Non-pigmented ciliary epithelial cell (primary cell): ENCODE measurements around the gene MT1G.
"Not testable (repeated sequence)": the region's sequence is repeated elsewhere in the genome, so short reads cannot be mapped to it uniquely, and the experiment has no call there.

ENCODE experiments used
- DNase-seq: peaks from one replicate; pipeline ENCODE4 v3.0.0-alpha.2; 2010; ENCODE audit warnings: low read depth

The MT1G gene

DNA sequence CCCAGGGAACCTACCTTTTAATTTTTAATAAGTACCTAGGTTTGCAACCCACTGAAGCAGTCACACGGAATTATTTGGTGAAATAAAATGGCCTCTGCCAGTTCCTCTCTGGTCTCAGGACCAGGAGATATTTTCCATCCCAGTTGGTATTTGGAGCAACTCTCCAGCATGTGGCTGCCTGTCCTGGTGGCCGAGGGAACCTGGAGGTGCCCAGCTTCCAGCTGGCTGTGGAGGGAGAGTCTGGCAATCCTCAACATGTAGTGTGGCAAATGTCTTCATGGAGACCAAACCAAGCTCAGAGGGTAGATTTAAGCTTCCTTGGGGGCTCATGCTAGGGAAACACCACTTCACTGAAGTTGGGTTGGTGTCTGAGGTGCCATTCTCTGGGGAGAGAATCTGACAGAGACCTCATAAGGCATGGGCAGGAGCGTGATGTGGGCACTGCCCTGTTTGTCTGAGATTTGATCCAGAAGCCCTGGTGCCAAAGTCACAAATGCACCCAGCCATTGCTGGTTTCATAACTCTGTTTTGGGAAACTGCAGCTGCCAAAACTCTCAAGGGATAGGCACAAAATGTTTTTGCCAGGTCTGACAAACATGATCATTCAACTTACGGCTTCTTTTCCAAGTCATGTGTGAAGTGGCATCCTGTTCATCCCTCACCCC, 17.2 kb upstream of the MT1G start:
- no peak for DNase-seq

DNA sequence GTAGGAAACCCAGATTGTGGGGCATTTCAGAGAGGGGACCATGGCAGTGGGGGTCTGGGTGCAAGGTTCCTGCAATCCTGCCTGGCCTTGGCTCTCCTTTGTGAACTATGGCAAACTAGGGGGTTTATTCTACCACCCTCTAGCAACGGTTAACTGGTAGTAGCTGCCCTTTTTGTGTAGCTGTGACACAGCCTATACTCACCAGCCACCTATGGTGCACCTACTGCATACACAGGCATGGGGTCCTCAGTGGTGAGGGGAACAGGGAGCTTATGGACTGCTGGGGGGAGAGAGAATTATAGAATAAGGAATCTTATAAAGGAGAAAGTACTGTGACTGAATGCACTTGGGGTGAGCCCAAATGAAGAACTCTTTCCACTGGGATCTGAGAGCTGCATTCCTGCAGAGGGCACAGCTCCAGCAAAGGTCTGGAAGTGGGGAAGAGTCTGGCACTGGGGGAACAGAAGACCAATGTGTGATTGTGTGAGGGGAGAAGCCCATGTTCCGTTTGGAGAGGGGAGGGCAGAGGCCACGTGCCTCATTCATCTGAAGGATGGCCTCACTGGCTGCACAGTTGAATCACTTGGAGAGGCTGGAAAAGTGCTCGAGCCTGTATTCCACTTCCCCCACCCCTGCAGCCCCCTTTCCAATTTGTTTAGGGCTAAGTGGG, 16.5 kb upstream of the MT1G start:
- no peak for DNase-seq

GRCh38 chr16:56683424-56684172, 15.7 kb upstream of the MT1G start:
- no peak for DNase-seq

GRCh38 chr16:56682703-56683397, 15.0 kb upstream of the MT1G start:
- DNase-seq, result no peak

DNA sequence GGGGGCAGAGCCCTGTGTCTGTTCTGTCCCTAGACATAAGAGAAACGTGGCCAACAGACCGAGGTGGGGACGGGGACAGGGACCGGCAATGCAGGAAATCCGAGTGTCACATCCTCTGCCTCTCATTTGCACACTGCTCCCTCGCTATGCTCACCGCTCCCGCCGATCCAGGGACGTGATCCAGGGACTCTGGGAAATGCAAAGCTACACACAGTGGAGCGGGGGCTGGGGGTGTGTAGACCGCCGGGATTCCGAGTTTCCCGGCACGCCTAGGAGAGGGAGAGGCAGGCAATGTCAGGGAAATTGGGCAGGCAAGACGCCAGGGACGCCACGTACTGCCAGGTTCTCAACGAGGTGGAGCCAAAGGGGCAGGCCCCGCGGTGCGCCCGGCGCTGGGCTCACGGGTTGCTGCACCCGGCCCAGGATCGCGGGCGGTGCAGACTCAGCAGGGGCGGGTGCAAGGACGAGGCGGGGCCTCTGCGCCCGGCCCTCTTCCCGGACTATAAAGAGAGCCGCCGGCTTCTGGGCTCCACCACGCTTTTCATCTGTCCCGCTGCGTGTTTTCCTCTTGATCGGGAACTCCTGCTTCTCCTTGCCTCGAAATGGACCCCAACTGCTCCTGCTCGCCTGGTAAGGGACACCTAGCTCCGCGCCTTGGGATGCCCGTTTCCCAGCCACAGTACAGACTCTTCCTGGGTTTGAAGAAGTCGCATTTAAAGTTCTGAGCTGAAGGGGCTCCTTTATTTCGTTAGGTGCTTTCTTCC, 14.3 kb upstream of the MT1G start, which contains the start of gene MT1X:
Gene MT1X, plus strand, starts transcription at position 532 of the 764 bp plus-strand sequence. Its CDS starts 71 bp downstream, at position 603.
- DNase-seq, result peak; percentile 24

DNA sequence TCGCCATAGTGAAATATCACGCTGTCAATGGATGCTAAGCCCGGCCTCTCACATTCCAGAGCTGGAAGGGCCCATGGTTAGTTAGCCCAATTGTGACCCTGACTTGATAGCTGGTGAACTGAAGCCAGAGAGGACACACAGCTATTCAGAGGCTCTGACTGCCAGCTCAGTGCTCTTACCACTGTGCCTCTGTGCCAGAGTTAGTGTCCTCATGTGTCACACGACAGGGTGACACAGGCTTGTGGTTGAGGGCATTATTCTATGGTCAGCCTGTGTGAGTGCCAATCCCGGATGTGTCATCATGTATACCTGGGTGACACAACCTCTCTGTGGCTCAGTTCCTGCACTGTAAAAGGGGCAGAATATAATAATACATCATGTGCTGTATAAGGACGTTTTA, 12.0 kb upstream of the MT1G start:
- no peak for DNase-seq

DNA sequence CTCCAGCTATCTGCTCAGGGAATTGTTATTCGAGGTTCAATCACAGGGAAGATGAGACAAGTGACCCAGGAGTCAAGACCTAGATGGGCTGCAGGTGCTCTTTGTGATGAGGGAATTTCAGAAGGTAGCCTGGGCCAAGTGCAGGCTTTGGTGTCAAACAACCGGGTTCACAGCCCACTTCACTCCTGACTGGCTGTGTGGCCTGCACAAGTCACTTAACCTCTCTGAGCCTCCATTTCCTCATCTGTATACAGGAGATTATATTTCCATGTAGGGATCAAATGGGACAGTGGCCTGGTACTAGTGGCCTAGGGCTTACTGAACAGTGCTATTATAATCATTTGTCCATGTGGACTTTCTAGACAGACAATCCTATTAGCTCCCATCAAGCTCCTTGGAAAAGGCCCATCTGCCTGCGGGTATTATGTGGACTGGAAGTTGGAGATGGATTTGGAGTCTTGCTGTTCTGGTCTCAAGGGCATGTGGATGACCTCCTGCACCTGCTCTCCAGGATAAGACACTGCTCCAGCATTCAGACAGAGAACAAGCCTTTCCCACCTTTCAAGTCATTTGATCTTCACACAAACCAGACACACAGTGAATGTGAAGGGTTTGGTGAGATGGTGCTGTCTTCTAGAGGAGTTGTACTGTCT, 11.3 kb upstream of the MT1G start:
- no peak for DNase-seq

DNA sequence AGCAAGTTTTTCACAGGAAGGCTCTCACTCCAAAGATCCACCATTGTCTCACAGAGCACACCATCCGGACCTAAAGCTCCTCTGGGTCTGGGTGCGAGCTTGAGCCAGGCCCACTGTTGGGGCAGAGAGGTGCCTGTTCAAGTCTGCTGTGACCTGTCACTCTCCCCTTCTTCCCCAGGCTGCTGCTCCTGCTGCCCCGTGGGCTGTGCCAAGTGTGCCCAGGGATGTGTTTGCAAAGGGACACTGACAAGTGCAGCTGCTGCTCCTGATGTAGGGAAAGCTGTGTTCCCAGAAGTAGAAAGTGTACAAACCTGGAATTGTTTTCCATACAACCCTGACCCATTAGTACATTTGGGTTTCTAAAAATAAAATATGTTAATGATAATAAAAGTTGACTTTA, 9.6 kb upstream of the MT1G start:
- no peak for DNase-seq

GRCh38 chr16:56675685-56676210, 7.9 kb upstream of the MT1G start:
- DNase-seq, result no peak

- DNase-seq, result not testable (repeated sequence)
These were observed 6.7 kb upstream of the MT1G start for GRCh38 chr16:56674570-56674969.

DNA sequence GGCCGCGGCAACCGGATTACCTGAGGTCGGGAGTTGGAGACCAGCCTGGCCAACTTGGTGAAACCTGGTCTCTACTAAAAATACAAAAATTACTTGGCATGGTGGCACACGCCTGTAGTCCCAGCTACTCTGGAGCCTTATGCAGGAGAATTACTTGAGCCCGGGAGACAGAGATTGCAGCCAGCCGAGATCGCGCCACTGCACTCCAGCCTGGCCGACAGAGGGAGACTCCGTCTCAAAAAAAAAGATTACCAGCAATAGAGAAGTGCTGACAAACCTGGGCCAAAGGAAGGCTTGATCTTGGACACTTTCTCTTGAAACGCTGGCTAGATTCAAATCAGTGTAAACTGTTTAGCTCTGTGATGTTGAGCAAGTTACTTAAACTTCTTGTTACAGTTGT, 6.1 kb upstream of the MT1G start:
- no peak for DNase-seq

- DNase-seq, result no peak
These were observed 5.1 kb upstream of the MT1G start for GRCh38 chr16:56672761-56673536.

DNA sequence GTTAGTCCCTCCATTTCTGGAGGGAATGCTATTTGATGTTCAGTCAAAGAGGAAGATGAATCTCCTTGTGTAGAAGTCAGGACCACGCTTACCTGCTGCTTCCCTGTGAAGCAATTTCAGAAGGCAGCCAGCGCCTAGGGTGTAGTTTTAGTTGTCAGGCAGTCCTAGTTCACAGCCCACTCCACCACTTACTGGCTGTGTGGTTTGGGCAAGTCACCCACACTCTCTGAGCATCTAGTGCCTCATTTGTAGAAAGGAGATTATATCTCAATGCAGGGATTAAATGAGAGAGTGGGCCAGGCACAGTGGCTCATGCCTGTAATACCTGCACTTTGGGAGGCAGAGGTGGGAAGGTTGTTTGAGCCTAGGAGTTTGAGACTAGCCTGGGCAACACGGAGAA, 4.3 kb upstream of the MT1G start:
- not testable (repeated sequence) for DNase-seq

GRCh38 chr16:56671691-56672090, 3.8 kb upstream of the MT1G start:
- not testable (repeated sequence) for DNase-seq

- DNase-seq, result no peak
These were observed 2.7 kb upstream of the MT1G start for GRCh38 chr16:56670620-56670934.

GRCh38 chr16:56669840-56670619, 2.2 kb upstream of the MT1G start:
- no peak for DNase-seq

DNA sequence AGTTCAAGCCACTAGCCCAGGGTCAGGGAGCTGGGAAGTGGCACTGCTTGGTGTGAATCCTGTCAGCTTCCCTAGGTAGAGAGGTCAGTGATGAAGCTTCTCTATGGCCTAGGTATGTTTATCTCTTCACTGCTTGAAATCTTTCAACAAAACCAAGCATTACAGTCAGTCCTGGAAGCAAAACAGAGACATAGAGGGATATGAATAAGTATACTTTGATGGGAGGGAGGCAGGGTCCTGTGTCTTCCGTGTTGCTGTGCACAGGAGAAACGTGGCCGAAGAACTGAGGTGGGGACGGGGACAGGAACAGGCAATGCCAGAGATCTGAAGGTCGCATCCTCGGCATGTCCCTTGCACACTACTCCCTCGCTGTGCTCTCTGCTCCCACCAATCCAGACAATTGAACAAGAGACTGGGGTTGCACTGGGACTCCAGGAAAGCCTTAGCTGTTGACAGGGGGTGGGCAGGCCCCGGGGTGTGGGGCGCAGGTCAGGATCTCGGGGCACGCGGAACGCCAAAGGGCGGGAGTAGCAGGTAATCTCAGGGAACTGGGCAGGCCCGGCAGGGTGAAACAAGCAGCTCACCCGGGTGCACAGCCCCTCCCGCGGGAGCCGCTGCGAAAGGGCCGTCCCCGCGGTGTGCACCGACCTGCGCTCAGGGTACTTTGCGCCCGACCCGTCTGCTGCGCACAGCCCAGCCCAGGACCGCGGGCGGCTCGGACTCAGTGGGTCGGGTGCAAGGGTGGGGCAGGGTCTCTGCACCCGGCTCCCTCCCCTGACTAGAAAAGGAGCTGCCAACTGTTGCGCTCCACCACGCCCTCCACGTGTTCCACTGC, 1.4 kb upstream of the MT1G start, which contains the start of gene MT1H:
Gene MT1H, plus strand, starts transcription at position 810 of the 835 bp plus-strand sequence. CDS start 71 bp downstream, outside the sequence.
- DNase-seq, result no peak
